Subcutaneous abdominal adipose tissue (tissue), 5 donors: ENCODE measurements around the gene PDPR.
"Not testable (repeated sequence)": the region's sequence is repeated elsewhere in the genome, so short reads cannot be mapped to it uniquely, and the experiment has no call there.

ENCODE experiments used
- H3K27ac ChIP-seq: one replicate; pipeline ENCODE4 v1.7.0; 2013; ENCODE audit warnings: low read depth, mild to moderate bottlenecking, inconsistent platforms, low read length, moderate library complexity
- H3K27me3 ChIP-seq, 5 donors: one replicate each; pipeline ENCODE4 v1.7.0; 2013; ENCODE audit warnings: low read length in 5 of 5, inconsistent platforms in 1 of 5; ENCODE audit not compliant: control insufficient read depth in 5 of 5, insufficient read depth in 4 of 5
- H3K36me3 ChIP-seq, 5 donors: one replicate each; pipeline ENCODE4 v1.7.0; 2013; ENCODE audit warnings: low read length in 5 of 5; ENCODE audit not compliant: control insufficient read depth in 5 of 5, insufficient read depth in 5 of 5
- H3K4me1 ChIP-seq, 5 donors: one replicate each; pipeline ENCODE4 v1.7.0; 2013; ENCODE audit warnings: low read length in 5 of 5, mild to moderate bottlenecking in 3 of 5, moderate library complexity in 1 of 5; ENCODE audit not compliant: control insufficient read depth in 5 of 5, insufficient read depth in 5 of 5
- H3K4me3 ChIP-seq, 5 donors: one replicate each; pipeline ENCODE4 v1.7.0; 2013; ENCODE audit warnings: low read length in 5 of 5, low read depth in 1 of 5
- H3K9ac ChIP-seq, 5 donors: one replicate each; pipeline ENCODE4 v1.7.0; 2013; ENCODE audit warnings: low read length in 5 of 5, mild to moderate bottlenecking in 4 of 5, moderate library complexity in 3 of 5
- H3K9me3 ChIP-seq, 5 donors: one replicate each; pipeline ENCODE4 v1.7.0; 2013; ENCODE audit warnings: low read length in 5 of 5; ENCODE audit not compliant: control insufficient read depth in 5 of 5
- donor health status: healthy.
- donor health status: healthy.
- donor health status: healthy.
- donor health status: healthy.
- donor health status: healthy.

PDPR gene

GRCh38 chr16:70126226-70126625 is 12.1 kb downstream of the PDPR start:
- H3K4me1 ChIP-seq, H3K27me3 ChIP-seq, H3K9me3 ChIP-seq, H3K27ac ChIP-seq, H3K9ac ChIP-seq, H3K4me3 ChIP-seq: not testable (repeated sequence)
- H3K36me3 ChIP-seq = peaks cover 10 to 83% (median 52%) of the 10 kb centered on the region in 5 donors

- not testable (repeated sequence) for H3K9me3 ChIP-seq, H3K27me3 ChIP-seq, H3K27ac ChIP-seq, H3K4me1 ChIP-seq, H3K4me3 ChIP-seq, H3K9ac ChIP-seq
- H3K36me3 ChIP-seq = peaks cover 18 to 82% (median 50%) of the 10 kb centered on the region in 5 donors
Observed at GRCh38 chr16:70127706-70128105, 13.6 kb downstream of the PDPR start.

GRCh38 chr16:70128844-70129243 is 14.7 kb downstream of the PDPR start:
- not testable (repeated sequence) for H3K4me1 ChIP-seq, H3K9ac ChIP-seq, H3K27ac ChIP-seq, H3K9me3 ChIP-seq, H3K27me3 ChIP-seq, H3K4me3 ChIP-seq
- H3K36me3 ChIP-seq = peaks cover 18 to 83% (median 48%) of the 10 kb centered on the region in 5 donors

GRCh38 chr16:70135796-70136195 is 21.7 kb downstream of the PDPR start:
- not testable (repeated sequence) for H3K27ac ChIP-seq, H3K27me3 ChIP-seq, H3K4me1 ChIP-seq, H3K4me3 ChIP-seq, H3K9ac ChIP-seq, H3K9me3 ChIP-seq
- peaks cover 15 to 90% (median 43%) of the 10 kb centered on the region in 5 donors for H3K36me3 ChIP-seq

- H3K9me3 ChIP-seq, H3K9ac ChIP-seq, H3K27me3 ChIP-seq, H3K4me1 ChIP-seq, H3K27ac ChIP-seq, H3K4me3 ChIP-seq: not testable (repeated sequence)
- peaks cover 15 to 91% (median 45%) of the 10 kb centered on the region in 5 donors for H3K36me3 ChIP-seq
Observed at GRCh38 chr16:70136595-70136994, 22.5 kb downstream of the PDPR start.

GRCh38 chr16:70142739-70143138 is 28.6 kb downstream of the PDPR start:
- not testable (repeated sequence) for H3K4me3 ChIP-seq, H3K27ac ChIP-seq, H3K27me3 ChIP-seq, H3K9ac ChIP-seq, H3K9me3 ChIP-seq, H3K4me1 ChIP-seq
- peaks cover 6 to 76% (median 42%) of the 10 kb centered on the region in 5 donors for H3K36me3 ChIP-seq

GRCh38 chr16:70143231-70143895 is 29.2 kb downstream of the PDPR start:
- H3K4me3 ChIP-seq, H3K4me1 ChIP-seq, H3K27me3 ChIP-seq, H3K9me3 ChIP-seq, H3K9ac ChIP-seq, H3K27ac ChIP-seq: not testable (repeated sequence)
- peaks cover 6 to 78% (median 46%) of the 10 kb centered on the region in 5 donors for H3K36me3 ChIP-seq

- not testable (repeated sequence) for H3K9me3 ChIP-seq, H3K9ac ChIP-seq, H3K27me3 ChIP-seq, H3K4me1 ChIP-seq, H3K27ac ChIP-seq, H3K4me3 ChIP-seq
- peaks cover 9 to 76% (median 62%) of the 10 kb centered on the region in 5 donors for H3K36me3 ChIP-seq
Observed at GRCh38 chr16:70147853-70148252, 33.7 kb downstream of the PDPR start.

- not testable (repeated sequence) for H3K4me1 ChIP-seq, H3K27ac ChIP-seq, H3K4me3 ChIP-seq, H3K27me3 ChIP-seq, H3K9ac ChIP-seq, H3K9me3 ChIP-seq
- H3K36me3 ChIP-seq = peaks cover 12 to 76% (median 62%) of the 10 kb centered on the region in 5 donors
Observed at GRCh38 chr16:70148453-70148852, 34.3 kb downstream of the PDPR start.

GRCh38 chr16:70149296-70149695 is 35.2 kb downstream of the PDPR start:
- not testable (repeated sequence) for H3K27me3 ChIP-seq, H3K9me3 ChIP-seq, H3K9ac ChIP-seq, H3K27ac ChIP-seq, H3K4me3 ChIP-seq, H3K4me1 ChIP-seq
- H3K36me3 ChIP-seq = peaks cover 14 to 78% (median 65%) of the 10 kb centered on the region in 5 donors
